ENCODE results near the gene RPL13. TPM values are rescaled to one million over a fixed set of nuclear protein-coding genes. Genes with fewer than 3 reads are reported as not detected.

The RPL13 gene
- total and polyA plus RNA-seq, 2 of the 8 experiments (the other 6 are each of a cell fraction or from before 2014, with no cell fraction given), result 2,162 to 7,384 TPM

DNA sequence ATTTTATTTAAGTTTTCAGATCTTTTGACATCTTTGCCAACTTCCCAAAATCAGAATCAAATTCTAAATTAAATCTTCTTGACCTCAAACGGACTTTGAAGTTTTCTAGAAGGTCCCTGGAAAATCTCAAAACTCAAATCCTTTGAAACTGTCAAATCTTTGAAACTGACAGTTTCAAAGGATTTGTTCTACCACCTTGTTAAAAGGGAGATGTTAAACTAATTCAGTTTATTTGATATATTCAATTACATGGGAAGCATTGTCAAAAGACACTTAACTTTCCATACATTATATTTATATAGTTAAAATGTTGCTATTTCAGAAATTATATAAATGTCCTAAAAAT lies 49.6 kb downstream of the RPL13 start (continued):
- TF ChIP-seq TBP (IDR thresholded peaks at IDR 0.05; ENCODE audit: low read depth, low read length) (no peak), SIN3A (conservative IDR thresholded peaks at IDR 0.05 in 1 of 2, IDR thresholded peaks at IDR 0.05 in 1 of 2; ENCODE audit: low read depth in 1 of 2, low read length in 2 of 2) (no peak), HDAC2 (IDR thresholded peaks at IDR 0.05; ENCODE audit: borderline replicate concordance in 1 of 2, low read depth in 2 of 2, low read length in 2 of 2) (no peak), TAF1 (IDR thresholded peaks at IDR 0.05; ENCODE audit: low read depth, low read length) (no peak), NANOG (IDR thresholded peaks at IDR 0.05; ENCODE audit: insufficient read depth, low read depth, low read length, poor library complexity, severe bottlenecking) (no peak)

Measured in H1 (cell line).